ENCODE measurements around the gene AGO3.

GRCh38 chr1:36076979-36077573 is 146.2 kb downstream of the AGO3 start:
- TF ChIP-seq L3MBTL2 (conservative IDR thresholded peaks at IDR 0.05) (no peak), BHLHE40 (IDR thresholded peaks at IDR 0.05; ENCODE audit: borderline replicate concordance) (no peak), FOXK2 (IDR thresholded peaks at IDR 0.05) (no peak), ELF4 (IDR thresholded peaks at IDR 0.05) (no peak), NFRKB (IDR thresholded peaks at IDR 0.05) (no peak), FOXA1 (IDR thresholded peaks at IDR 0.05) (no peak), TARDBP (IDR thresholded peaks at IDR 0.05) (no peak), ZNF384 (IDR thresholded peaks at IDR 0.05) (no peak)
